Measurements from ENCODE around the gene NAGA. TPM values are rescaled to one million over a fixed set of nuclear protein-coding genes. Genes with fewer than 3 reads are reported as not detected.

NAGA gene
- total and polyA plus RNA-seq, 2 donors (not counting 3 experiments of a cell fraction or from before 2014, with no cell fraction given): 29.0 to 63.4 TPM

GRCh38 chr22:42061041-42061440 lies 9.6 kb downstream of the NAGA start:
- no peak for DNase-seq (ENCODE audit: low read depth, low spot score)
- H3K9ac ChIP-seq (replicated peaks; ENCODE audit: extremely low read depth, insufficient read depth, low read length): no peak overlapping the region
- TF ChIP-seq GATA2 (IDR thresholded peaks at IDR 0.05; ENCODE audit: insufficient read depth, insufficient read length, low read depth, low read length): no peak
- TF ChIP-seq POLR2AphosphoS5 (IDR thresholded peaks at IDR 0.05; ENCODE audit: insufficient read depth, low read depth, low read length): no peak
- no peak for TF ChIP-seq POLR2A (IDR thresholded peaks at IDR 0.05; ENCODE audit: low read depth, low read length)
- TF ChIP-seq MAX (IDR thresholded peaks at IDR 0.05; ENCODE audit: insufficient read depth, insufficient read length): no peak
- no peak for TF ChIP-seq JUN (IDR thresholded peaks at IDR 0.05; ENCODE audit: borderline replicate concordance, insufficient read depth, insufficient read length, low read depth)
- no peak for TF ChIP-seq FOS (IDR thresholded peaks at IDR 0.05; ENCODE audit: borderline replicate concordance, insufficient read depth, low read length)
- no peak for TF ChIP-seq CTCF (IDR thresholded peaks at IDR 0.05; ENCODE audit: extremely low read depth in 1 of 2, insufficient read depth in 1 of 2, low read depth in 1 of 2, low read length in 2 of 2)
- no peak for TF ChIP-seq EZH2 (IDR thresholded peaks at IDR 0.05; ENCODE audit: borderline replicate concordance, low read depth, low read length, severe bottlenecking)
- no peak for TF ChIP-seq MYC (IDR thresholded peaks at IDR 0.05; ENCODE audit: low read depth, low read length)
- H3K4me1 ChIP-seq (ENCODE audit: control insufficient read depth, extremely low read depth, insufficient read depth, low read length): no peaks in the 10 kb centered on the region
- no peaks in the 10 kb centered on the region for H4K20me1 ChIP-seq (replicated peaks; ENCODE audit: control insufficient read depth, extremely low read depth, insufficient read depth, low read length)
- intact Hi-C loops (cut with micrococcal nuclease): no loop called here
- FAIRE-seq: no peak
- no peak overlapping the region for H3K4me2 ChIP-seq (ENCODE audit: insufficient read depth, low read length)
- ChIA-PET POLR2A (no interaction called here), CTCF (interaction anchor here (0.7 kb wide), 1 partner anchor 41 kb away, joined by 4 read pairs; no protein-coding TSS in a partner anchor)
- H3K36me3 ChIP-seq (ENCODE audit: control insufficient read depth in 2 of 2, extremely low read depth in 1 of 2, insufficient read depth in 2 of 2, low read length in 2 of 2): peaks cover 5 to 9% of the 10 kb centered on the region in 2 experiments
- H3K27ac ChIP-seq (ENCODE audit: insufficient read depth, low read depth, low read length): no peak overlapping the region
- no peaks in the 10 kb centered on the region for H3K79me2 ChIP-seq (ENCODE audit: control insufficient read depth, insufficient read depth, low read length)
- no TSS peak for BruUV-seq (replicated peaks)
- no peaks in the 10 kb centered on the region for H3K9me1 ChIP-seq (replicated peaks; ENCODE audit: control insufficient read depth, extremely low read depth, insufficient read depth, low read length)
- no peaks in the 10 kb centered on the region for H3K27me3 ChIP-seq (ENCODE audit: control insufficient read depth in 2 of 2, insufficient read depth in 2 of 2, low read length in 2 of 2)
- H3K4me3 ChIP-seq (replicated peaks in 1 of 3; ENCODE audit: insufficient read depth in 1 of 3, low read depth in 1 of 3, low read length in 3 of 3): no peak overlapping the region
- dilution Hi-C loops (cut with MboI; ENCODE audit: extremely low pct_ligation_motif_present, low sequenced_read_pairs): no loop called here
- no peak overlapping the region for H2AFZ ChIP-seq (ENCODE audit: low read depth, low read length)
- no peaks in the 10 kb centered on the region for H3K9me3 ChIP-seq (replicated peaks; ENCODE audit: control insufficient read depth, insufficient read depth, low read length)

Data from endothelial cell of umbilical vein (primary cell).